ENCODE results near the gene TFCP2L1. TPM values are rescaled to one million over a fixed set of nuclear protein-coding genes. Genes with fewer than 3 reads are reported as not detected.

TFCP2L1 gene
- total RNA-seq, 4 donors from 2014 or later, result 18.3 to 75.8 (median 49.3) TPM

DNA sequence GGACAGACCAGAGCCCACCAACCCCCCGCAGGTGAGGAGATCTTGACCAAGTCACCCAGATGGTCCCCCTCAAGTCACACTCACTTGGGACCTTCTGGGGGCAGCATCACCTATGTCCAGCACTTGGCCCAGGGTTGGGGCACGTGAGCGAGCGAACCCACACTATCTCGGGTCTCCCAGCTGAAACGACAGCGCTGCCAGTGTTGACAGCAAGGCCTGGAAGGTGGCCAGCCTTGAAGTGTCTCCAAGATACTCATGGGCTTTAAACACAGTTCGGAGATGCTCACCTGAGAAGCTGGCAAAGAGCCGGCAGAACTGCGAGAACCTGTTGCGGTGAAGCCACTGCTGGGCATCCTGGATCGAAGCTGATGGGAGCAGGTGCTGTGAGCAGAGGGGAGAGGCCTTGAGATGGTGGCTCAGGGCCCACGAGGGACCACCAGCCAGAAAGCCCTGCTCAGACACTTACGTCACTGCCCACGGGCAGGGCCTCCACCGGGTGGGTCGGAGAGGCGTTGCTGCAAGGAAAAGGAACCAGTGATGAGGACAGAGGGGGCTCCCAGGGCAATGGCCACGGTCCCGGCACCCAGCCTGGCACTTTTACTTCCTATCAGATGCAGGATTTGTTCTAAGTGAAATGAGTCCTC, 47.5 kb downstream of the TFCP2L1 start:
- 84 to 90% methylated on average over 16 to 19 of the region's 20 CpGs for WGBS, 2 donors
- TF ChIP-seq, protein P1, sequence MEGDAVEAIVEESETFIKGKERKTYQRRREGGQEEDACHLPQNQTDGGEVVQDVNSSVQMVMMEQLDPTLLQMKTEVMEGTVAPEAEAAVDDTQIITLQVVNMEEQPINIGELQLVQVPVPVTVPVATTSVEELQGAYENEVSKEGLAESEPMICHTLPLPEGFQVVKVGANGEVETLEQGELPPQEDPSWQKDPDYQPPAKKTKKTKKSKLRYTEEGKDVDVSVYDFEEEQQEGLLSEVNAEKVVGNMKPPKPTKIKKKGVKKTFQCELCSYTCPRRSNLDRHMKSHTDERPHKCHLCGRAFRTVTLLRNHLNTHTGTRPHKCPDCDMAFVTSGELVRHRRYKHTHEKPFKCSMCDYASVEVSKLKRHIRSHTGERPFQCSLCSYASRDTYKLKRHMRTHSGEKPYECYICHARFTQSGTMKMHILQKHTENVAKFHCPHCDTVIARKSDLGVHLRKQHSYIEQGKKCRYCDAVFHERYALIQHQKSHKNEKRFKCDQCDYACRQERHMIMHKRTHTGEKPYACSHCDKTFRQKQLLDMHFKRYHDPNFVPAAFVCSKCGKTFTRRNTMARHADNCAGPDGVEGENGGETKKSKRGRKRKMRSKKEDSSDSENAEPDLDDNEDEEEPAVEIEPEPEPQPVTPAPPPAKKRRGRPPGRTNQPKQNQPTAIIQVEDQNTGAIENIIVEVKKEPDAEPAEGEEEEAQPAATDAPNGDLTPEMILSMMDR (IDR thresholded peaks at IDR 0.05), result no peak
- TF ChIP-seq POLR2A (IDR thresholded peaks at IDR 0.05), result no peak
- no peak for DNase-seq (ENCODE audit: low spot score in 2 of 2)
- H3K4me3 ChIP-seq (ENCODE audit: low read depth, poor library complexity, severe bottlenecking), result no peak overlapping the region
- intact Hi-C loops (cut with DNase I; ENCODE audit: low total_unique reads), result no loop called here

DNA sequence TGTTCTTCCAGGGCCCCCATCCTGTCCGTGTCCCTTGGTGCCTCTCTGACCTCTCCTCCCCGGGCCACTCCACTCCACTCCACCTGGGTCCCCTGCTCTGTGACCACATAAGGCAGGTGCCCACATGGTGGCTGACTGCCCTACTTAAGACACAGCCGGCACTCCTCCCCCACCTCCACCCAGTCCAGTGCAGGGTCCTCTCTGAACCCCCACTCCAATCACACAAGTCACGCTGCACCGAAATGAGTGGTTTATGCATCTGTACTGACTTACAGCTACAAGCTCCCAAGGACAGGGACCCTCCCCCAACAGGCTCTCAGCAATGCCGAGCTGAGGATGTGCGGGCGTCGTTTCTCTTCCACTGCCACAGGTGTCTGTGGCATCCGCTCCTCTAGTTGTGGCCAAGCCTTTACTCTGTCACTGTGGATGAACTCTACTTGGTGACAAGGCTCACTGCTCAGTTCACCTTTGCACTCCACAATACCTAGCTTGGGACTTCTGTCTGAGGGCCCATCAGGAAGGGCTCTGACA, 48.3 kb downstream of the TFCP2L1 start:
- TF ChIP-seq, protein P1 (IDR thresholded peaks at IDR 0.05), result no peak
- TF ChIP-seq POLR2A (IDR thresholded peaks at IDR 0.05), result no peak
- WGBS, 2 donors, result 91 to 92% methylated on average over 10 of the region's 10 CpGs
- no peak for DNase-seq (ENCODE audit: low spot score in 2 of 2)
- no peak overlapping the region for H3K4me3 ChIP-seq (ENCODE audit: low read depth, poor library complexity, severe bottlenecking)
- intact Hi-C loops (cut with DNase I; ENCODE audit: low total_unique reads), result no loop called here

DNA sequence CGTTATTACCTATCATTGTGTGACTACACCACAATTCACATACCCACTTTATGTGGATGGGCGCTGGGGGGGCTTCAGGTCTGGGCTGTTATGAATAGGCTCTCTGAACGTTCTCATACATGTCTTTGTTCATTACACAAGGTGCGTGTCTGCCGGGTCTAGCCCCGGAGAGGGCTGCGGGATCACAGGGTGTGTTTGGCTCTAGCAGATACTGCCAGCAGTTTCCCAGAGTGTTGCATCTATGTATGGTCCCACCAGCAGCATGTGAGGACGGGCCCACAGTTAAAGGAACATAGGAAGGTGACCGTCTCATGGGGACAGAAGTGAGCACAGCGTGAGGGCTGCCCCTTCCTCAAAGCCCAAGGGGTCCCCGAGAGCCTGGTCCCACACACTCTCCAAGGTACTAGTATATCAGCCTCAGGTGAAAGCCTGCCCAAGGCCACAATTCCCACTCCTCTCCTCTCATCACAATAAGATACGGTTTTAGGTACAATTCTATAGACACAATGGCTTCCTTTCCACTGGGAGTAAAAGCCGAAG, 48.8 kb downstream of the TFCP2L1 start:
- no peak for DNase-seq (ENCODE audit: low spot score in 2 of 2)
- H3K4me3 ChIP-seq (ENCODE audit: low read depth, poor library complexity, severe bottlenecking), result no peak overlapping the region
- intact Hi-C loops (cut with DNase I; ENCODE audit: low total_unique reads), result no loop called here
- 82 to 90% methylated on average over 13 of the region's 13 CpGs for WGBS, 2 donors
- TF ChIP-seq, protein P1 (IDR thresholded peaks at IDR 0.05), result no peak
- no peak for TF ChIP-seq POLR2A (IDR thresholded peaks at IDR 0.05)

DNA sequence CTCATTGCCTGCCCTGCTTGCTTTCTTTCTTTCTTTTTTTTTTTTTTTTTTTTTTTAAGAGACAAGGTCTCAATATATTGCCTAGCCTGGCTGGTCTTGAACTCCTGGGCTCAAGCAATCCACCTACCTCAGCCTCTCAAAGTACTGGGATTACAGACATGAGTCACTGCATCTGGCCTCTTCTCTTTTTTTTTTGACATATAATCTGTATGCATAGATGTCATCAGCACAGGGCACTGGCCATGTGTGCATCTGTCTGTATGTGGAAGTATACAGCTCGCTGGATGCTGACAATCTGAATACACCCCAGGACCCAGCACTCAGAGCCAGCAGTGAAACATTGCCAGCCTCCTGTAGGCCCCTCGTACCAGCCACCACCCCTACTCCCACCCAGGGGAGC, 49.5 kb downstream of the TFCP2L1 start:
- intact Hi-C loops (cut with DNase I; ENCODE audit: low total_unique reads), result no loop called here
- WGBS, 2 donors, result 68 to 100% methylated on average over 2 of the region's 2 CpGs
- DNase-seq (ENCODE audit: low spot score in 2 of 2), result no peak
- TF ChIP-seq, protein P1 (IDR thresholded peaks at IDR 0.05), result no peak
- no peak for TF ChIP-seq POLR2A (IDR thresholded peaks at IDR 0.05)
- no peak overlapping the region for H3K4me3 ChIP-seq (ENCODE audit: low read depth, poor library complexity, severe bottlenecking)

DNA sequence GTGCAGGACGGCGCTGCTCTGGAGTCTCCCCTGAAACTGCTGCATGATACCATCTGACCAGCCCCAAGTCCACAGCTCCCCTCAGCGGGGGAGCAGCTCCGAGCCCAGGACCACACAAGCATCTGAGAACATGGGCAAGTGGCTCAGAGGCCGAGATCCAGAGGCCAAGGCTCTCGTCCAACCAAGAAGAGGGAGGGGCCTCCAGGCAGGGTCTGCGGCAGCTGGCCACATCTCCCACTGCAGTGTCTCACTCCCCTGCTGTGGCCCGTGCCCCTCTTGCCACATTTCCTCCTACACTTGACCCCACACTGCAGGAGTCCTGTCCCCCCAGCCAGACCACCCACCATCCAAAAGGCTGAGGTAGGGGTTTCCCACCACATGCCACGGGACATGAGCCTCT, 50.2 kb downstream of the TFCP2L1 start:
- no peak overlapping the region for H3K4me3 ChIP-seq (ENCODE audit: low read depth, poor library complexity, severe bottlenecking)
- intact Hi-C loops (cut with DNase I; ENCODE audit: low total_unique reads), result no loop called here
- no peak for DNase-seq (ENCODE audit: low spot score in 2 of 2)
- TF ChIP-seq, protein P1 (IDR thresholded peaks at IDR 0.05), result no peak
- TF ChIP-seq POLR2A (IDR thresholded peaks at IDR 0.05), result no peak
- 70 to 79% methylated on average over 9 of the region's 9 CpGs for WGBS, 2 donors
